GM06990 (cell line): ENCODE data around the gene EIF4EBP3.
A peak's percentile ranks its signal among the peaks of the same experiment; 100 is the strongest.

Experiments used
- DNase-seq: peaks from one replicate; pipeline ENCODE4 v3.0.0-alpha.2; 2011; ENCODE audit not compliant: insufficient read length; ENCODE audit errors: extremely low read depth
- H3K27me3 ChIP-seq: replicated peaks from 2 replicates; pipeline ENCODE4 v1.6.0; 2011; ENCODE audit warnings: low read length; ENCODE audit not compliant: control insufficient read depth, insufficient read depth
- H3K36me3 ChIP-seq: 2 replicates; pipeline ENCODE4 v1.5.1; 2011; ENCODE audit warnings: low read length; ENCODE audit not compliant: control insufficient read depth, insufficient read depth
- H3K4me3 ChIP-seq: replicated peaks from 2 replicates; pipeline ENCODE4 v1.5.1; 2011; ENCODE audit warnings: low read depth, mild to moderate bottlenecking, control low read depth, low read length
- CTCF ChIP-seq: IDR thresholded peaks from 2 replicates; pipeline ENCODE4 v1.5.1; 2011; ENCODE audit warnings: low read length, control low read depth, mild to moderate bottlenecking, inconsistent platforms; ENCODE audit not compliant: insufficient read depth, poor library complexity, severe bottlenecking

Gene EIF4EBP3

GRCh38 chr5:140563596-140563995 is 16.1 kb downstream of the EIF4EBP3 start:
- Histone ChIP-seq H3K4me3 (peak overlapping the region; percentile 88), H3K36me3 (peaks cover 23% of the 10 kb centered on the region), H3K27me3 (no peaks in the 10 kb centered on the region)
- DNase-seq, result no peak
- no peak for TF ChIP-seq CTCF

GRCh38 chr5:140564196-140565023 is 16.9 kb downstream of the EIF4EBP3 start, which contains the start of the genes APBB3 and SLC35A4:
Gene APBB3 (minus strand): TSS chr5:140564598. CDS start chr5:140564245, 353 bp downstream.
Gene SLC35A4 (plus strand): TSS chr5:140564828. CDS start chr5:140567170, 2,342 bp downstream.
- peak within 1 kb of the TSS; percentile 88 for H3K4me3 ChIP-seq

GRCh38 chr5:140565024-140565779 is 17.7 kb downstream of the EIF4EBP3 start:
- no peak for TF ChIP-seq CTCF
- DNase-seq, result no peak
- Histone ChIP-seq H3K36me3 (peaks cover 22% of the 10 kb centered on the region), H3K4me3 (peak overlapping the region; percentile 88), H3K27me3 (no peaks in the 10 kb centered on the region)

More at GRCh38 chr5:140564196-140565023, 16.9 kb downstream of the EIF4EBP3 start, which contains the start of the genes APBB3 and SLC35A4:
- Histone ChIP-seq H3K27me3 (no peaks in the 10 kb centered on the region), H3K36me3 (peaks cover 24% of the 10 kb centered on the region)
- DNase-seq, result peak; percentile 99
- no peak for TF ChIP-seq CTCF

DNA sequence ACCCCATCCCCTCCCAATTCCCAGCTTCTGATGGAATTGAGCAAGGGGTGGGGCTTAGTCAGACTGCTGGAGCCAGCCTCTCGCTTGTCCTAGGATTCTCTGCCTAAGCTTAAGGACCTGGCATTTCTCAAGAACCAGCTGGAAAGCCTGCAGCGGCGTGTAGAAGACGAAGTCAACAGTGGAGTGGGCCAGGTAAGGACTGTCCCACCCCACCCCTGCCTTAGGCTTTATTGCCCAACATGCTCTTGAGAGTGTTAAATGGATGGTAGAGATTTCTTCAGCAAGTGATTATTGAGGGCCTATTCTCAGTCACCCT is 18.3 kb downstream of the EIF4EBP3 start:
- peak overlapping the region; percentile 88 for H3K4me3 ChIP-seq
- DNase-seq, result no peak
- H3K36me3 ChIP-seq, result peaks cover 19% of the 10 kb centered on the region

DNA sequence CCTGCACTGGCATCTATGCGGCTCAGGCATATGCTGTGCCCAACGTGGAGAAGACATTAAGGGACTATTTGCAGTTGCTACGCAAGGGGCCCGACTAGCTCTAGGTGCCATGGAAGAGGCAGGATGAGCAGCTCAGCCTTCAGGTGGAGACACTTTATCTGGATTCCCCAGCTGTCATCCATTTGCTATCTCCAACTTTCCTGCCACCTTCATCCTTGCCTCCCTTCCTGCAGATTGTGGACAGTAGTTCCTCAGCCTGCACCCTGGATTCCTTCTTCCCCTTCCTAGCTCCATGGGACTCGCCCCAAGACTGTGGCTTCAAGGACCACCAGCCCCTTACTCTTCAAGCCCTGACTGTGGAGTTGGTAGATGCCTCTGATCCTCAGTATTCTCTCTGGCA is 19.2 kb downstream of the EIF4EBP3 start:
- H3K27me3 ChIP-seq, result no peaks in the 10 kb centered on the region
- H3K4me3 ChIP-seq, result no peak overlapping the region
- peaks cover 19% of the 10 kb centered on the region for H3K36me3 ChIP-seq
- no peak for TF ChIP-seq CTCF
- no peak for DNase-seq

More for the DNA sequence above, 18.3 kb downstream of the EIF4EBP3 start:
- TF ChIP-seq CTCF, result no peak
- H3K27me3 ChIP-seq, result no peaks in the 10 kb centered on the region
